C4-2B (cell line): ENCODE data around the gene SLC37A2.

Source experiments
- CTCF ChIP-seq: fragments of 450-650 bp; conservative IDR thresholded peaks from 2 replicates; pipeline ENCODE4 v1.5.1; 2017; ENCODE audit warnings: mild to moderate bottlenecking
- ZFX ChIP-seq: fragments of 450-650 bp; IDR thresholded peaks from 2 replicates; pipeline ENCODE4 v1.6.1; 2017

- no peak for TF ChIP-seq CTCF
- TF ChIP-seq ZFX: no peak
These were observed 61.5 kb downstream of the SLC37A2 start for GRCh38 chr11:125124618-125124992.
